Vagina (tissue), 2 donors: ENCODE measurements around the gene TSPEAR. TPM values are rescaled to one million over a fixed set of nuclear protein-coding genes. Genes with fewer than 3 reads are reported as not detected.

Source experiments
- DNase-seq, 2 donors: peaks; one replicate each; pipeline ENCODE4 v3.0.0-alpha.2; 2017; ENCODE audit errors: extremely low spot score in 2 of 2
- H3K27ac ChIP-seq: fragments of 200-600 bp; sonication (generic); one replicate; pipeline ENCODE4 v1.5.1; 2019
- H3K27me3 ChIP-seq: fragments of 200-600 bp; sonication (generic); one replicate; pipeline ENCODE4 v1.5.1; 2019
- H3K36me3 ChIP-seq, 2 donors: fragments of 200-600 bp; sonication (generic); one replicate each; pipeline ENCODE4 v1.5.1; 2017 to 2019
- H3K4me1 ChIP-seq: fragments of 200-600 bp; sonication (generic); one replicate; pipeline ENCODE4 v1.5.1; 2019
- H3K4me3 ChIP-seq, 2 donors: fragments of 200-600 bp; sonication (generic); 1 replicate in 1 of 2; 2 replicates in 1 of 2; pipeline ENCODE4 v1.5.1; 2016 to 2019
- H3K9me3 ChIP-seq: fragments of 200-600 bp; sonication (generic); one replicate; pipeline ENCODE4 v1.5.1; 2019
- CTCF ChIP-seq, 3 experiments: fragments of 450-650 bp in 2 of 3; fragments of 200-600 bp in 1 of 3; sonication (generic) in 1 of 3; IDR thresholded peaks; one replicate each; pipeline ENCODE4 v1.5.1; 2017 to 2019; ENCODE audit warnings: antibody characterized with exemption in 3 of 3, mild to moderate bottlenecking in 2 of 3, moderate library complexity in 2 of 3
- POLR2A ChIP-seq, 2 donors: fragments of 450-650 bp; IDR thresholded peaks; one replicate each; pipeline ENCODE4 v1.6.1; 2017; ENCODE audit warnings: antibody characterized with exemption in 2 of 2, mild to moderate bottlenecking in 2 of 2, moderate library complexity in 2 of 2
- POLR2AphosphoS5 ChIP-seq, 2 donors: sonication (generic); formaldehyde crosslinking; IDR thresholded peaks; one replicate each; pipeline ENCODE4 v1.9.0; 2017; ENCODE audit warnings: antibody characterized with exemption in 2 of 2, mild to moderate bottlenecking in 2 of 2, low read depth in 1 of 2; ENCODE audit not compliant: insufficient read depth in 1 of 2
- intact Hi-C: fragments of 100-400 bp; cut with DNase I; formaldehyde crosslinking; loops from one replicate; pipeline ENCODE4 v1.15.1; 2023
- total RNA-seq: library from RNA; depleted of rRNA; stranded (reverse); fragments of >200 nt; gene quantifications from one replicate; pipeline ENCODE4 v1.2.3, GENCODE V29; 2016

TSPEAR gene
- total RNA-seq, 1 donor from 2014 or later, result not detected

- no peaks in the 10 kb centered on the region for H3K36me3 ChIP-seq
- intact Hi-C loops, result no loop called here
- no peak for TF ChIP-seq POLR2A (IDR thresholded peaks at IDR 0.05)
- no peak for TF ChIP-seq CTCF (IDR thresholded peaks at IDR 0.05)
- no peak for TF ChIP-seq POLR2AphosphoS5 (IDR thresholded peaks at IDR 0.05; ENCODE audit: insufficient read depth in 1 of 2, low read depth in 1 of 2)
Observed at GRCh38 chr21:44682580-44683151, 28.7 kb downstream of the TSPEAR start.

GRCh38 chr21:44681861-44682579 lies 29.4 kb downstream of the TSPEAR start, which contains the start of gene KRTAP12-1:
Gene KRTAP12-1, minus strand, starts transcription at chr21:44682163. Its CDS starts 40 bp downstream, at chr21:44682123.
- peak; percentile 37 to 87 for DNase-seq
- no peaks in the 10 kb centered on the region for H3K27me3 ChIP-seq

More at GRCh38 chr21:44682580-44683151, 28.7 kb downstream of the TSPEAR start:
- Histone ChIP-seq H3K27me3 (no peaks in the 10 kb centered on the region), H3K4me3 (no peak overlapping the region), H3K4me1 (no peaks in the 10 kb centered on the region), H3K9me3 (no peaks in the 10 kb centered on the region), H3K27ac (no peak overlapping the region)
- DNase-seq, result peak; percentile 49 to 64

GRCh38 chr21:44681152-44681551 lies 30.2 kb downstream of the TSPEAR start:
- H3K4me3 ChIP-seq, result no peak overlapping the region

More at GRCh38 chr21:44681861-44682579, 29.4 kb downstream of the TSPEAR start, which contains the start of gene KRTAP12-1:
- no peak within 1 kb of the TSS for H3K27ac ChIP-seq
- intact Hi-C loops, result no loop called here
- H3K36me3 ChIP-seq, result no peaks in the 10 kb centered on the region
- H3K4me1 ChIP-seq, result no peaks in the 10 kb centered on the region
- no peak within 1 kb of the TSS for H3K4me3 ChIP-seq
- TF ChIP-seq CTCF (IDR thresholded peaks at IDR 0.05) (no peak), POLR2A (IDR thresholded peaks at IDR 0.05) (no peak), POLR2AphosphoS5 (IDR thresholded peaks at IDR 0.05; ENCODE audit: insufficient read depth in 1 of 2, low read depth in 1 of 2) (no peak)
- H3K9me3 ChIP-seq, result no peaks in the 10 kb centered on the region

GRCh38 chr21:44677881-44678280 lies 33.5 kb downstream of the TSPEAR start:
- Histone ChIP-seq H3K4me1 (no peaks in the 10 kb centered on the region), H3K36me3 (no peaks in the 10 kb centered on the region), H3K4me3 (no peak overlapping the region), H3K9me3 (no peaks in the 10 kb centered on the region), H3K27me3 (no peaks in the 10 kb centered on the region), H3K27ac (no peak overlapping the region)
- TF ChIP-seq POLR2A (IDR thresholded peaks at IDR 0.05), result no peak
- no peak for TF ChIP-seq POLR2AphosphoS5 (IDR thresholded peaks at IDR 0.05; ENCODE audit: insufficient read depth in 1 of 2, low read depth in 1 of 2)
- no peak for TF ChIP-seq CTCF (IDR thresholded peaks at IDR 0.05)
- DNase-seq, result peak in 1 of 2 donors; percentile 60
- intact Hi-C loops, result no loop called here

More at GRCh38 chr21:44681152-44681551, 30.2 kb downstream of the TSPEAR start:
- Histone ChIP-seq H3K27ac (no peak overlapping the region), H3K36me3 (no peaks in the 10 kb centered on the region), H3K9me3 (no peaks in the 10 kb centered on the region), H3K4me1 (no peaks in the 10 kb centered on the region), H3K27me3 (no peaks in the 10 kb centered on the region)
- peak in 1 of 2 donors; percentile 32 for DNase-seq
- intact Hi-C loops, result no loop called here
- TF ChIP-seq CTCF (IDR thresholded peaks at IDR 0.05) (no peak), POLR2AphosphoS5 (IDR thresholded peaks at IDR 0.05; ENCODE audit: insufficient read depth in 1 of 2, low read depth in 1 of 2) (no peak), POLR2A (IDR thresholded peaks at IDR 0.05) (no peak)

GRCh38 chr21:44671911-44672310 lies 39.5 kb downstream of the TSPEAR start:
- Histone ChIP-seq H3K4me1 (no peaks in the 10 kb centered on the region), H3K27me3 (no peaks in the 10 kb centered on the region), H3K36me3 (no peaks in the 10 kb centered on the region), H3K9me3 (no peaks in the 10 kb centered on the region), H3K27ac (no peak overlapping the region), H3K4me3 (no peak overlapping the region)
- intact Hi-C loops, result no loop called here
- no peak for DNase-seq
- no peak for TF ChIP-seq POLR2AphosphoS5 (IDR thresholded peaks at IDR 0.05; ENCODE audit: insufficient read depth in 1 of 2, low read depth in 1 of 2)
- no peak for TF ChIP-seq POLR2A (IDR thresholded peaks at IDR 0.05)
- no peak for TF ChIP-seq CTCF (IDR thresholded peaks at IDR 0.05)
